Measurements from ENCODE around the gene PRSS38.
"Not testable (repeated sequence)": the region's sequence is repeated elsewhere in the genome, so short reads cannot be mapped to it uniquely, and the experiment has no call there.

PRSS38 gene

DNA sequence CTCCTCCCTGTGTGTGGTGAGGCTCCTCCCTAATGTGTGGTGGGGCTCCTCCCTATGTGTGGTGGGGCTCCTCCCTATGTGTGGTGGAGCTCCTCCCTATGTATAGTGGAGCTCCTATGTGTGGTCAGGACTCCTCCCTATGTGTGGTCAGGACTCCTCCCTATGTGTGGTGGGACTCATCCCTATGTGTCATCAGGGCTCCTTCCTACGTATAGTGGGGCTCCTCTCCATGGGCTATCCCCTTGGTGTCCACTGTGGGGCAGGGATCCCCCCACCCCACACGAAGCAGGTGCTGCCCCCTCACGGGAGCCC is 29.6 kb downstream of the PRSS38 start:
- DNase-seq = no peak

DNA sequence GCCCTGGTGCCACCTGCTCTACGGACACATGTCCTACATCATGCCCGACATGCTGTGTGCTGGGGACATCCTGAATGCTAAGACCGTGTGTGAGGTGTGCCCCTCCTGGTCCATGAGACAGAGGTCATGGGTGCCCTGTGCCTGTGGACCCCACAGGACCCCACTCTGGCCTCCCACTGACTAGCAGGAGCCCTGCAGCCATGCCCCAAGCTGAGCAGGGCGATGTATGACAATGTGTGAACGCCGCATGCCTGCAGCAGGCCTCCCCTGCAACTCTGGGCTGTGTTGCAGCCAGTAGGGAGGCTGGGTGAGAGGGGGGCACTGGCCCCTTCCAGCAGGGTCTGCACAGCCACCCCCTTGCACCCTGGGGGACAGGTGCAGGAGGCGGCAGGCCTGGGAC is 30.0 kb downstream of the PRSS38 start:
- DNase-seq = no peak

DNA sequence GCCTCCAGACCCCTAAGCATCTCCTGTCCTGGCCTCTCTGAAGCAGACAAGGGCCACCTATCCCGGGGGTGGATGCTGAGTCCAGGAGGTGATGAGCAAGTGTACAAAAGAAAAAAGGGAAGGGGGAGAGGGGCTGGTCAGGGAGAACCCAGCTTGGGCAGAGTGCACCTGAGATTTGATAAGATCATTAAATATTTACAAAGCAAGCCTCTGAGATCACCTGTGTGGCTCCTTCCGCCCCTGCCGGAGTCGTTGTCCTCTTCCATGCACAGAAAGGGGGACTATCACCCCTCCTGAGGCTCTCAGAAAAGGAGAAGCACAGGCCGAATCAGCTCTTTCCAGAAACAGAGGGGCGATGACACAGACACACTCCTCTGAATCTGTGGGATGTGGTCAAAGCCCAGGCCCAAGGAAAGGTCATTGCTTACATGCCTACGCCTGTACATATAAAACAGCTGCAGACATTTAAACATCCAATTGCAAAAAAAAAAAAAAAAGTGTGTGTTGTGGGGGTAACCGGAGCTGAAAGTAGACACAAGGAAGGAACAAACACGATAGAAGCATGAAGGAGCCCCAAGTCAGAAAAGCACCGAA is 30.9 kb downstream of the PRSS38 start:
- no peak for DNase-seq

DNA sequence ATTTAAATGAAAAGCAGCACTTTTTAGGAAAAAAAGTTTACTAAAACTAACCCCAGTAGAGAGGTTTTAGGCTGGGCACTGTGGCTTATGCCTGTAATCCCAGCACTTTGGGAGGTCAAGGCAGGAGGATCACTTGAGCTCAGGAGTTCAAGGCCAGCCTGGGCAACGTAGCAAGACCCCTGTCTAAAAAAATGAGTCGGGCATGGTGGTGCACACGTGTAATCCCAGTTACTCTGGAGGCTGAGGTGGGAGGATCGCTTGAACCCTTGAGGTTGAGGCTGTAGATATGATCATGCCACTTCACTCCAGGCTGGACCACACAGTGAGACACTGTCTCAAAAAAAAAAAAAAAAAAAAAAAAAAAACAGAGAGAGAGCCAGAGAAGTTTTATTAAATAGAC is 31.6 kb downstream of the PRSS38 start:
- DNase-seq = not testable (repeated sequence)

DNA sequence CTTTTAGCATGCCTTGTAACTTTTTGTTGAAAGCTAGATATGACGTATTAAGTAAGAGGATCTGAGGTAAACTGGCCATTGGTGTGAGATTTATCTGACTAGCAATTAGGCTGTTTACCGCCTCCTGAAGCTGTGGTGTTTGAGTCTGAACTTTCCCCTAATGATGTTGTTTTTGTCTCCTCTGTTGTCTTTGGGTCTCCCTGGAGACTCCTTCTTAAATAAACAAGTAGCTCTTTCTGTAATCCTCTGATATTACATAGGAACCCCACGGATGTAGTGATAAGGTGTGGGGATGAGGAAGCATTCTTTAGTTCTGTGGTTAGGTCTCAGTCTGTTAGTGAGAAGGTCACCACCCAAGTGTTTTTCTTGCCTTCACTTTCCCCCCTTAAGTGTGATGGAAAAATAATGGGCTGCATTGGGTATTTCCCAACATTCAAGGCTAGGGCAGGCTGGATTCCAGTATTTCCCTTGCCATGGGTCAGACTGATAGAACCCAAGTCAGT is 33.0 kb downstream of the PRSS38 start:
- DNase-seq = no peak

DNA sequence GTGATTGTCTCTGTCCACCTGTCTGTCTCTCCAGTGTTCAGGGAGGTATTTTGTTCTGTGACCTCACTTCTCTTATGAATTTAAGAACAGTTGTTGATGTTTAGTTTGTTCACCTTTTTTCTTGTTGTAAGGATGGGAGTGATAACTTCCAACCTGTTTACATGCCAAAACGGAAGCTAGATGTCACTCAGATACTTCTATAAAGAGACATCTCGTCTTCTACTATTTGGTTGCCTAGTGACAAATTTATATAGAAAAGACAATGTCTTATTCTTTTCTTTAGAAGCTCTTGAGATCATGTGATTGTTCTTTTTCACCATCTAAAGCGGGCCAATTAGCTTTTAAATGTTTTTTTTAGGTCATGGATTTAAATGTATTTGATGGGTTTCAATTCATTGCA is 33.8 kb downstream of the PRSS38 start:
- DNase-seq = no peak

DNA sequence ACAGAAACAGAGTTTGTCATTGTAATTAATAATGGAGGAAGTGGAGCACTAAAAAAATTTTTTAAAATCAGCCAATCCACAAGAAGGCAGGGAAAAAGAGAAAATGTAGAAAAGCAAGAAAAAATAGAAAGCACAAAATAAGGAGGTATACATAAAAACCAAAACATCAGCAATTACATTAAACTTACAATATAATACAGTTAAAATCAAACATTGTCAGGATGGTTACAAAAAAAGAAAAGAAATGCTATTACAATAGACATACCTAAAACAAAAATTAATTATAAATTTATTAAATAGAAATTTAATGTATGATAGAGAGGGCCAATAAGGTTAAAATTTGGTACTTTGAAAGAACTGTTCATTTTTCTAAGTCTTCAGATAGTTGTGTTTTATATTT is 38.7 kb downstream of the PRSS38 start:
- no peak for DNase-seq

DNA sequence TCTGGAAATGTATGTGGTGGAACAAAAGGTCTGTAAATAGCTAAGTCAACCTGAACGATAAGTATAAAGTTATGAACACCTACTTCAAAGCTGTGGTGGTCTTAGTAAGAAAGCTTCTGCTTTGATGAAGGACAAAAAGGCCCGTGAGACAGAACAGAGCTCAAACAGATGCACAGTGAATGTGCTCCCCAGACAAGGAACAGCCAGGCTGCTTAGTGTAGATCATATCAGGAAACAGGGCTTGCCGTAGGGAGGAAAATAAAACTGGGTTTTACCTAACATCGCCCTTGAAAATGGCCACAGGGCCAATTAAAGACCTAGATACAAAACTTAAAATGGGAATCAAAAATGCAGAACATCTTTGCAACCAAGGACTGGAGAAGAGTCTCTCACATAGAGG is 40.2 kb downstream of the PRSS38 start:
- no peak for DNase-seq

DNA sequence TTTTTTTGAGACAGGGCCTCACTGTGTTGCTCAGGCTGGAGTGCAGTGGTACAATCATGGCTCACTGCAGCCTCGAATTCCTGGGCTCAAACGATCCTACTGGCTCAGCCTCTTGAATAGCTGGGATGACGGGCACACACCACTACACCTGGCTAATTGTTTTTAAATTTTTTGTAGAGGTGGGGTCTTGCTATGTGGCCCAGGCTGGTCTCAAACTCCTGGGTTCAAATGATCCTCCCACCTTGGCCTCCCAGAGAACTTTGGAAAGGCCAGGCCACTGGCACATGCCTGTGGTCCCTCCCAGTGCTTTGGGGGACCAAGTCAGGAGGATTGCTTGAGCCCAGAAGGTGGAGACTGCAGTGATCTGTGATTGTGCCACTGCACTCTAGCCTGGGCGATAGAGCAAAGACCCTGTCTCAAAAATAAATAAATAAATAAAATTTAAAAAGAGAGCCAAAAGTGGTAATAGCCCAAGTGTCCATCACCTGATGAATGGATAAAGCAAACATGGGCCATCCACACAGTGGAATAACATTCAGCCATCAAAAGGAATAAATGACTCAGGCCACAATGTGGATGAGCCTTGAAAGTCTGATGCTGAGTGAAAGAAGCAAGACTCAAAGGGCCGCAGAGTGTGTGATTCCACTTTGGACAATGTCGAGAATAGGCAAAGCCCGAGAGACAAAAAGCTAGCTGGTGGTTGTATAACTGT is 40.8 kb downstream of the PRSS38 start:
- no peak for DNase-seq

DNA sequence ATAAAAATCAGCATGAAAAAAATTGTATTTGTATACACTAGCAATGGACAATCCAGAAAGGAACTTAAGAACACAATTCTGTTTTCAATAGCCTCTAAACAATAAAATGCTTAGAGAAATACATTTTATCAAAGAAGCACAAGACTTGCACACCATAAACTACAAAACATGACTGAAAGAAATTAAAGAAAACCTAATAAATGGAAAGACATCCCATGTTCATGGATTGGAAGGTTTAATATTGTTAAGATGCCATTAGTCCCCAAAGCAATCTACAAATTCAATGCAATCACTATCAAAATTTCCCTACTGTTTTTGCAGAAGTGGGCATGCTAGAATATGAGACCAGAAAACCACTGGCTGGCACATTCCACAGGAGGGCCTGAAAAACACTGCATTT is 49.4 kb downstream of the PRSS38 start:
- no peak for DNase-seq

DNA sequence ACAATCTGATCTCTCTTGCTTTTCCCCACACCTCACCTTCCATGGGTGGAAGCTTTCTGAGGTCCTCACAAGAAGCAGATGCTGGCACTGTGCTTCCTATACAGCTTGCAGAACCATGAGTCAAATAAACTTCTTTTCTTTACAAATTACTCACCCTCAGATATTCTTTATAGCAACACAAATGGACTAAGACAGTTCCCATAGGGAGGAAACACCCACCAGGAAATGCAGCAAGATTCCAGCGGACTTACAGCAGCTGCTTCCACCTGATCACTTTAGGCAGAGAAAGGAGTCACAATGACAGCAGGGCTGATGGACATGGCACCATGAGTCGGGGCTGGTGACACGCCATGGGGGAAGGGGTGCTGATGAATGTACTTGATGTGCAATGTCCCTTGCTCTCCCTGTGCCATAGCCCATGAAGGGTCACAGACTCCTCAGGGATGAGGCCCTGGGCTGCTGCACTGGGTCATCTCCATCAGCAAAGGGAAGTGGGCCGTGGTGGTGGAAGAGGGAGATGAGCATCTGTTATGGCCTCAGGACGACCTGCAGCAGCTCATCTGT is 53.9 kb downstream of the PRSS38 start:
- DNase-seq = no peak

DNA sequence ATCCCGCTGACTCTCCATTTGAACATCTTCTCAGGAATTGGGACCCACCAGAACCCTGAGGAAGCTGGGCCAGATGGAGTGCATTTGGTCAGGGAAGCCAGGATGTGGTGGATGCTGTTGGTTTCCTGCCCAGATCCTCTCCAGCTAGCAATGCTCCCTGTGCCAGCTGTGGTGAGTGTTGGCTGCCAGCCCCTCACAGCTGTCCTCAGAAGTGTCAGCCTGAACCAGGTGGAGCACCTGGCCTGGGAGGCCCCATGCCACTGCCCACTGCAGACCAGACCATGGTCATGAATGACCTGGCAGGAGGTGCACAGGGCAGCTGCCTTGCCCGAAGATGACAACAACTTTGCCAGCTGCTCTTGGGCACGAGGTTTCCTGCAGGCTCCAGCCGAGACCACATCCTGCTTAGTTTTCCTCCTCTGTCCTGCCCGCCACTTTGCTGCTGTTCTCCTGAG is 54.4 kb downstream of the PRSS38 start:
- no peak for DNase-seq

DNA sequence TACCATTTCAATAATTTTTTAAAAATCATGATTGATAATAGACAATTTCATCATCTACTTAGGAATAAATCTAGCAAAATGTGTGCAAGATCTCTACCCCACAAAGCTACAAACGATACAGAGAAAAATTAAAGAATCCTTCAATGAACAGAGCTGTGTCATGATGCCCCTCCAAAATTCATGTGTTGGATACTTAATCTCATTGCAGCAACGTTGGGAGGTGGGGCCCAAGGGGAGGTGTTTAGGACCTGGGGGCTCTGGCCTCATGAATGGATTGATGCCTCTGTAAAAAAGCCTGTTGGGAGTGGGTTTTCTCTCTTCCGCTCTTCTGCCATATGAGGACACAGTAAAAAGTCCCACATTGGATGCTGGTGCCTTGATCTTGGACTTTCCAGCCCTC is 54.9 kb downstream of the PRSS38 start:
- no peak for DNase-seq

DNA sequence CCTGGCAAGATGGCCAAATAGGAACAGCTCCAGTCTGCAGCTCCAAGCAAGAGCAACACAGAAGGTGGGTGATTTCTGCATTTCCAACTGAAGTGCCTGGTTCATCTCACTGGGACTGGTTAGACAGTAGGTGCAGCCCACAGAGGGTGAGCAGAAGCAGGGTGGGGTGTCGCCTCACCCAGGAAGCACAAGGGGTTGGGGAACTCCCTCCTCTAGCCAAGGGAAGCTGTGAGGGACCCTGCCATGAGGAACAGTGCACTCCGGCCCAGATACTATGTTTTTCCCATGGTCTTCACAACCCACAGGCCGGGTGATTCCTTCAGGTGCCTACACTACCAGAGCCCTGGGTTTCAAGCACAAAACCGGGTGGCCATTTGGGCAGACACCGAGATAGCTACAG is 56.4 kb downstream of the PRSS38 start:
- not testable (repeated sequence) for DNase-seq

DNA sequence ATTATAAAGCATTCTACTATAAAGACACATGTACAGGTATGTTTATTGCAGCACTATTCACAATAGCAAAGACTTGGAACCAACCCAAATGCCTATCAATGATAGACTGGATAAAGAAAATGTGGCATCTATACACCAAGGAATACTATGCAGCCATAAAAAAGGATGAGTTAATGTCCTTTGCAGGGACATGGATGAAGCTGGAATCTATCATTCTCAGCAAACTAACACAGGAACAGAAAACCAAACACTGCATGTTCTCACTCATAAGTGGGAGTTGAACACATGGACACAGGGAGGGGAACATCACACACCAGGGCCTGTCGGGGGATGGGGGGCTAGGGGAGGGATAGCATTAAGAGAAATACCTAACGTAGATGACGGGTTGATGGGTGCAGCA is 62.3 kb downstream of the PRSS38 start:
- DNase-seq = not testable (repeated sequence)

DNA sequence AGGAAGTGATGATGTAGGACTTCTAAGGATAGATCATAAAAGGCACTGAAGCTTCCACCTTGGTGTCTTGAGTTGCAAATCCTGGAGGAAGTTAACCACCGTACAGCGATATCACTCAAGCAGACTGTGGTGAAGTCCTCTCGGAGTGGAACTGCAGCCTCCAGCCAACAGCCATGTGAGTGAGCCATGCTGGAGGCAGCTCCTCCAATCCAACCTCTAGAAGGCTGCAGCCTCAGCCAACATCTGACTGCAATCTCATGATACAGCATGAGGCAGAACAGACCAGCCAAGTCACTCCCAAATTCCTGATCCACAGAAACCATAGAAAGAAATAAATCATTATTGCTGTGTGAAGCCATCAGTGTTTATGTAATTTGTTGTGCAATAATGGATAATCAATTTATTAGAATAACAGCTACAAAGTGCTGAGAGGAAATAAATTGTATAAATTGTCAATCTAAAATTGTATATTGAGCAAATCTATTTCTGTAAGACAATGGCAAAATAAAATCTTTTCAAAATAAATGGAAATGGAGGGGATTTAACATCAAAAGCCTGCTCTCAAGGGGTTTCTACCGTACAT is 65.0 kb downstream of the PRSS38 start:
- no peak for DNase-seq

DNA sequence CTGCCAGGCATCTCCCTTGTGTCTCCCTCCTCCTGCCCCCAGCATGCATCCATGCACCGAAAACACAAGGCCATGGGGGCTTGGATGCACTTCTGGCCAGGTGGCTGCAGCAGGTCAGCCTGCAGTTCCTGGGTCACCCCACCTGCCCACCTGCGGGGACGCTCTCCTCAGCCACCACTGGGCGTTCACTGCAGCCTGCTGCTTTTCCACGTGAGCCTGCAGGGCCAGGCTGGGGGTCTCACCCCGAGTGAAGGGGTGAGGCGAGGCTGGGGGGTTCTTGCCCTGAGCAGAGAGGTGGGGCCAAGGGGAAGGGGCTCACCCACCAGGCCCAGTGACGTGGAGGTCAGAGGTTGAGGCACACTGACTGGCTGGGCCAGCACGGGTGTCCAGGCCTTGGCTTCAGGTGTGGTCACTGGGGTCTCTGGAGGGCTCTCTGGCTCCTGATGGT is 67.6 kb downstream of the PRSS38 start:
- DNase-seq = no peak

DNA sequence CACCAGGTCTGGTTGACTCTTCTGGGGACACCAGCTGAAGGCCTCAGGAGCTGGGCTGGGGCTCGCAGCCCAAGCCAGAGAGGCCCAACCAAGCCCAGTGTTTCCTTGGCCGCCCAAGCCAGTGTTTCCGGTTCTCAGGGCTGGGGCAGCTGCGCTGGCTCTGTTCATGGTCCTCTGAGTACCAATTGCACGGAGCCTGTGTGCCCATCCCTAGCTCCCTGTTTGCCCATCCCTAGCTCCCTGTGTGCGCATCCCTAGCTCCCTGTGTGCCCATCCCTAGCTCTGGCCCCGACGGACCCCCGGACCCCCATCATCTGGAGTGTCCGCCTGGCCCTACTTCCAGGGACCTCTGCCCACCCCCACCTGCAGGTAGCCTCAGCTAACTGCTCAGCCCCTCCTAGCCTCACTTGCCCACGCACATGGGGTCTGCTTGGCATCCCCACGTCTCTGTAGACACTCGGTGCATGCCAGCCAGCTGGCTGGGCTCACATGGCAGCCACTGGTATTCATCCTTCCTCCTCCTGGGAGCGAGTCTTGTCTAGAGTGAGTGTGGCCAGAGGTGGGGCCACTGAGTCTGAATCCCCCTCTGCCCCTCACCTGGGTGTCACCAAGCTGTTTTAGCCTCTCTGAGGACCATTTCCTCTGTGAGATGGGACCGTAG is 68.3 kb downstream of the PRSS38 start:
- DNase-seq = no peak

DNA sequence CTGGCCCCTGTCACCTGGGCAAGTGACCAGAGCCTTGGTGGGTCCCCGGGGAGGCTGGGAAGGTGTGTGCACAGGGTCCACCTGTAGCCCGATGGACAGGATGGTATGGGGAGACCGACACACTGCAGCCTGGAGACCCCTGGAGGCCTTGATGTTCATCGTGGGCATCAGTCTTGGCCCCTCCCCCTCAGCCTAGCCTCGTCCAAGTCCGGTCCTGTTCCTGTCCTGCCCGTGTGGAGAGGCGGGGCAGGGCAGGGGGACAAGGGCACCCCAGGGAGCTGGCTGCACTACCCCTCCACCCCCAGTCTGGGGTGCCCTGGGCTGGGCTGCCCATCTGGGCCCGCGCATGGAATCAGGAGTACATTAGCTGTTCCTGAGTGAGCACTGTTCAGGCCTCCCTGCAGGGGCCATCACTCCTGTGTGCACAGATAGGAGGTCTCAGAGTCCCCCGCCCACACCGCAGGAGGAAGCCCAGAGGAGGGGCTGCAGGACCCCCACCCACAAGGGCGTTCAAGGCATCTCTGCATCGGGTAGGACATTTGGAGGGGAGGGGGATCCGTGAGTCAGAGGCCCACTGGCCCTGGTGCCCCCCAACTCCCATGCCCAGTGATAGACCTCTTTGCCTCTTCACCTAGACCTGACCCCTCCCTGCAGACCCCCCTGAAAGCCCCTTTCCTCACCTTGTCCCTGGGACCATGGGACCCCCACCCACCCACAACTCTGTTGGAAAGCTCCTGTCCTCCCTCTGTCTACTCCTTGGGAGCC is 69.1 kb downstream of the PRSS38 start:
- no peak for DNase-seq

DNA sequence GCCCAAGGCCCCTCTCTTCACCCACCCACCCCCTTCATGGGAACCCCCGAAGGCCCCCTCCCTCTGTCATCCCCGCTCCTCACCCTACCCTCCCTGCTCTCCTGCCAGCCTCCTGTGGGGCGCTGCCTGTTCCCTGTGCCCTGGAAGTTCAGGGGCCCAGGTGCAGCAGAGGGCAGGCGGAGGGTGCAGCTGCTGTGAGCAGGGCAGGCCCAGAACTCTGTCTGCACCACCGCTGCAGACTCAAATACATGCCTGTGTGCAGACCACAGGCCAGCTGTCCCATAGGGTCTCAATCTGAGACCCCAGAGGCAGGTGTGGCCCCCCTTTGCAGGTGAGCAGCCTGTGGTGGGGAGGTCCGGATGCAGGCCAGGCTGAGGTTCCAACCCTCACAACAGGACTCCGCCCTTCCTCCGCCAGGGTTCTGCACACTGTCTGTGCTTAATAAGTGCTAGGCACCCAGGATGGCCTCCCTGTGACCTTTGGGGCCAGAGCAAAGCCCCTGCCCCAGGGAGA is 69.7 kb downstream of the PRSS38 start:
- no peak for DNase-seq

DNA sequence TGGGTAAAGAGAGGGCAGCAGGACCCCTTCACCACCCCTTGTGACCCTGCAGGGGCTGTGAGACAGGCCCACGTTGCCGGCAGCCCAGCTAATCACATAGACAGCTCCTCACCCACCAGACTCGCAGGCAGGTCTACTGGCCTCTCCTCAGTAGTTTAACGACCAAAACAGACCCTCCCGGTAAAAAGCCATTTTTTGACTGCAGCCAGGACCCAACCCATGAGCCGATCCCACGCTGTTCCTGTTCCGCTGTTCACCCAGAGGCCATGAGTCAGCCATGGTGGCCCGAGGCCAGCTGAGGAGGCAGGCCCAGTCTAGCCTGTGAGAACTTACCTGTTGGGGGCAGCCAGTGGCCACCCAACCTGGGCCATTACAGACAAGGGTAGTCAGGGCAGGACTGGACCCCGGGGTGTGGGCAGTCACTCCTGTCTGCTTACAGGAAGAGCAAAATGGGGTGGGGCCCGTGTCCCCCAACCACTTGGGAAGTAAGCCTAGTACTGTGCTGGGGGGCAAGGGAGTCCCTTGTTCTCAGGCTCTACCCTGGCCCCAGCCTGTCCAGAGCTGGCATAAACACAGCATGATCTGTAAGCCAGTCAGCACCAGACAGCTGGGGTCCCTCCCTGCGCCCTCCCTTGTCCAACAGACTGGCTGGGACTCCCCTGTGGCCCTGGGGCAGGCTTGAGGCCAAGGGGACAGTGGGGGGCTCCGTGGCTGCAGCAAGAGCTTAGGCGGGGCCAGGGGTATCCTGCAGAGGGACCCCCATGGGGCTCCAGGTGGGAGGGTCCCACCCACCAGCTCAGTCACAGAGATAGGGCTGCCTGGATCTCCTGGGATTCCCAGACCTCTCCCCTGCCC is 70.4 kb downstream of the PRSS38 start:
- DNase-seq = no peak
